Ishikawa (cell line): ENCODE data around the gene ZCCHC24.

Experiments
- RAD21 ChIP-seq: IDR thresholded peaks from 2 replicates; pipeline ENCODE4 v1.6.1; 2012; ENCODE audit warnings: low read depth
- TAF1 ChIP-seq: IDR thresholded peaks from 2 replicates; pipeline ENCODE4 v1.6.1; 2012; ENCODE audit warnings: low read depth, mild to moderate bottlenecking

GRCh38 chr10:79492839-79493238 is 47.4 kb upstream of the ZCCHC24 start:
- TF ChIP-seq RAD21 (no peak), TAF1 (no peak)
